Panc1 (cell line): ENCODE results near the gene CES3.
"Not testable (repeated sequence)": the region's sequence is repeated elsewhere in the genome, so short reads cannot be mapped to it uniquely, and the experiment has no call there.

Experiments
- TF ChIP-seq, protein P1 (sequence below): fragments of 450-650 bp; IDR thresholded peaks from 2 replicates; pipeline ENCODE4 v1.5.1; 2017; ENCODE audit warnings: mild to moderate bottlenecking
- TF ChIP-seq, protein P2 (sequence below), 2 experiments: IDR thresholded peaks; 2 replicates each; pipeline ENCODE4 v1.6.1; 2011 to 2012; ENCODE audit warnings: low read depth in 2 of 2, control low read depth in 1 of 2, low read length in 1 of 2, mild to moderate bottlenecking in 1 of 2, moderate library complexity in 1 of 2; ENCODE audit not compliant: insufficient read depth in 1 of 2

DNA sequence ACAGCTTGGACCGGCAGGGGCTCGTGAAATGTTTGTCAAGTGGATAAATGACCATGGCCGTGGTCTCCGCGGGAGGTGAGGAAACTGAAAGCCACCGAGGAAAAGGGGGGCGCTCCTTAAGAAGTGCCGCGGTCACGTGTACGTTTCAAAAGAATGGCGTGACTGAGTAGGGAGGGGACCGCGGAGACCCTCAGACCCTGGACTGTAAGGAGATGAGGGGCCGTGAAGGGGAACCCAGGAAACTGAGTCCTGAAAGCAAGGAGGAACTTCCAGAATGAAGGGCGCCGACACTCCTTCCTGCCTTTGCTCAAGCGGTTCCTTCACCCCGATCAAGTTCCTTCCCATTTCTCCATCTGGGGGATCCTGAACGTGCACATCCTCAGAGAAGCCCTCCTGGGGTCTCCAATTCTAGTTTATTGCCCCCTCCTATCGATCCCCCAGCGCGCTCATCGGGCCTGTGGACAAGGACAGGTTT is 26.2 kb upstream of the CES3 start:
- TF ChIP-seq, protein P1, sequence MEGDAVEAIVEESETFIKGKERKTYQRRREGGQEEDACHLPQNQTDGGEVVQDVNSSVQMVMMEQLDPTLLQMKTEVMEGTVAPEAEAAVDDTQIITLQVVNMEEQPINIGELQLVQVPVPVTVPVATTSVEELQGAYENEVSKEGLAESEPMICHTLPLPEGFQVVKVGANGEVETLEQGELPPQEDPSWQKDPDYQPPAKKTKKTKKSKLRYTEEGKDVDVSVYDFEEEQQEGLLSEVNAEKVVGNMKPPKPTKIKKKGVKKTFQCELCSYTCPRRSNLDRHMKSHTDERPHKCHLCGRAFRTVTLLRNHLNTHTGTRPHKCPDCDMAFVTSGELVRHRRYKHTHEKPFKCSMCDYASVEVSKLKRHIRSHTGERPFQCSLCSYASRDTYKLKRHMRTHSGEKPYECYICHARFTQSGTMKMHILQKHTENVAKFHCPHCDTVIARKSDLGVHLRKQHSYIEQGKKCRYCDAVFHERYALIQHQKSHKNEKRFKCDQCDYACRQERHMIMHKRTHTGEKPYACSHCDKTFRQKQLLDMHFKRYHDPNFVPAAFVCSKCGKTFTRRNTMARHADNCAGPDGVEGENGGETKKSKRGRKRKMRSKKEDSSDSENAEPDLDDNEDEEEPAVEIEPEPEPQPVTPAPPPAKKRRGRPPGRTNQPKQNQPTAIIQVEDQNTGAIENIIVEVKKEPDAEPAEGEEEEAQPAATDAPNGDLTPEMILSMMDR = not testable (repeated sequence)
- TF ChIP-seq, protein P2, sequence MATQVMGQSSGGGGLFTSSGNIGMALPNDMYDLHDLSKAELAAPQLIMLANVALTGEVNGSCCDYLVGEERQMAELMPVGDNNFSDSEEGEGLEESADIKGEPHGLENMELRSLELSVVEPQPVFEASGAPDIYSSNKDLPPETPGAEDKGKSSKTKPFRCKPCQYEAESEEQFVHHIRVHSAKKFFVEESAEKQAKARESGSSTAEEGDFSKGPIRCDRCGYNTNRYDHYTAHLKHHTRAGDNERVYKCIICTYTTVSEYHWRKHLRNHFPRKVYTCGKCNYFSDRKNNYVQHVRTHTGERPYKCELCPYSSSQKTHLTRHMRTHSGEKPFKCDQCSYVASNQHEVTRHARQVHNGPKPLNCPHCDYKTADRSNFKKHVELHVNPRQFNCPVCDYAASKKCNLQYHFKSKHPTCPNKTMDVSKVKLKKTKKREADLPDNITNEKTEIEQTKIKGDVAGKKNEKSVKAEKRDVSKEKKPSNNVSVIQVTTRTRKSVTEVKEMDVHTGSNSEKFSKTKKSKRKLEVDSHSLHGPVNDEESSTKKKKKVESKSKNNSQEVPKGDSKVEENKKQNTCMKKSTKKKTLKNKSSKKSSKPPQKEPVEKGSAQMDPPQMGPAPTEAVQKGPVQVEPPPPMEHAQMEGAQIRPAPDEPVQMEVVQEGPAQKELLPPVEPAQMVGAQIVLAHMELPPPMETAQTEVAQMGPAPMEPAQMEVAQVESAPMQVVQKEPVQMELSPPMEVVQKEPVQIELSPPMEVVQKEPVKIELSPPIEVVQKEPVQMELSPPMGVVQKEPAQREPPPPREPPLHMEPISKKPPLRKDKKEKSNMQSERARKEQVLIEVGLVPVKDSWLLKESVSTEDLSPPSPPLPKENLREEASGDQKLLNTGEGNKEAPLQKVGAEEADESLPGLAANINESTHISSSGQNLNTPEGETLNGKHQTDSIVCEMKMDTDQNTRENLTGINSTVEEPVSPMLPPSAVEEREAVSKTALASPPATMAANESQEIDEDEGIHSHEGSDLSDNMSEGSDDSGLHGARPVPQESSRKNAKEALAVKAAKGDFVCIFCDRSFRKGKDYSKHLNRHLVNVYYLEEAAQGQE (IDR thresholded peaks at IDR 0.05; ENCODE audit: insufficient read depth in 1 of 2, low read depth in 2 of 2, low read length in 1 of 2) = not testable (repeated sequence)
